HepG2 (cell line): ENCODE data around the gene UTP20. TPM values are rescaled to one million over a fixed set of nuclear protein-coding genes. Genes with fewer than 3 reads are reported as not detected.

Source experiments
- ATAC-seq: fragments of 200-7000 bp; cut with Tn5 transposase; 3 replicates; pipeline ENCODE4 v1.9.1; 2020; ENCODE audit warnings: mild to moderate bottlenecking, moderate library complexity
- BruUV-seq: library from RNA; stranded (reverse); fragments of 400-500 nt; replicated peaks from 2 replicates; lab custom pipeline; 2021; lab: Mats Ljungman, UMichigan
- CTCF ChIA-PET: fragments of 300-600 bp; formaldehyde crosslinking; extraction: SDS; loops from one replicate; lab custom pipeline; 2021; ENCODE audit warnings: low total read pairs, inconsistent platforms, low intra/inter-chr PET ratio; lab: Yijun Ruan, JAX
- POLR2A ChIA-PET: fragments of 350-600 bp; sonication (Branson Sonifier 250); formaldehyde crosslinking; loops from one replicate; lab custom pipeline; 2020; ENCODE audit warnings: antibody characterized with exemption, inconsistent platforms; lab: Yijun Ruan, JAX
- DNase-seq: peaks from one replicate; pipeline ENCODE4 v3.0.0-alpha.2; 2015; ENCODE audit warnings: low spot score
- FAIRE-seq: peaks from 3 replicates; lab custom pipeline; 2011; peaks lifted over from hg19 to GRCh38; lab: Jason Lieb, UNC
- H2AFZ ChIP-seq: one replicate; pipeline ENCODE4 v1.6.1; 2011; ENCODE audit warnings: low read length, inconsistent platforms
- H3K27ac ChIP-seq: fragments of 300-600 bp; 3 replicates; pipeline ENCODE4 v1.8.0; 2011; ENCODE audit warnings: mixed run types, mild to moderate bottlenecking, mixed read lengths, low read length, inconsistent platforms; ENCODE audit not compliant: insufficient read depth; ENCODE audit errors: extremely low read length
- H3K27me3 ChIP-seq, 2 experiments: fragments of 200-600 bp in 1 of 2; 2 replicates in 1 of 2; 3 replicates in 1 of 2; pipeline versions ENCODE4 v1.6.0 to v1.8.0; 2011; ENCODE audit warnings: low read length in 2 of 2, mild to moderate bottlenecking in 2 of 2, moderate library complexity in 2 of 2, inconsistent platforms in 1 of 2; ENCODE audit not compliant: insufficient read depth in 2 of 2, control insufficient read depth in 1 of 2
- H3K36me3 ChIP-seq, 2 experiments: fragments of 200-600 bp in 1 of 2; replicated peaks in 1 of 2; 2 replicates in 1 of 2; 3 replicates in 1 of 2; pipeline versions ENCODE4 v1.5.1 to v1.8.0; 2011; ENCODE audit warnings: low read length in 2 of 2, inconsistent platforms in 1 of 2; ENCODE audit not compliant: insufficient read depth in 2 of 2, control insufficient read depth in 1 of 2
- H3K4me1 ChIP-seq: 2 replicates; pipeline ENCODE4 v1.5.1; 2012; ENCODE audit warnings: low read length, inconsistent platforms; ENCODE audit not compliant: insufficient read depth
- H3K4me2 ChIP-seq: 2 replicates; pipeline ENCODE4 v1.6.0; 2011; ENCODE audit warnings: low read depth, low read length, inconsistent platforms
- H3K4me3 ChIP-seq, 3 experiments: fragments of 200-600 bp in 1 of 3; sonication (generic), shearing (Covaris generic) in 1 of 3; replicated peaks in 1 of 3; 2 replicates each; pipeline ENCODE4 v1.5.1; 2011 to 2016; ENCODE audit warnings: low read length in 3 of 3, inconsistent platforms in 2 of 3, low read depth in 2 of 3, mild to moderate bottlenecking in 2 of 3, control low read depth in 1 of 3, mixed read lengths in 1 of 3; ENCODE audit not compliant: insufficient read depth in 1 of 3
- H3K79me2 ChIP-seq: one replicate; pipeline ENCODE4 v1.6.1; 2011; ENCODE audit warnings: low read length, inconsistent platforms; ENCODE audit not compliant: insufficient read depth
- H3K9ac ChIP-seq: 2 replicates; pipeline ENCODE4 v1.6.0; 2011; ENCODE audit warnings: mild to moderate bottlenecking, low read depth, low read length, inconsistent platforms; ENCODE audit not compliant: insufficient read depth
- H3K9me3 ChIP-seq: 2 replicates; pipeline ENCODE4 v1.5.1; 2012; ENCODE audit warnings: mild to moderate bottlenecking, low read length
- H4K20me1 ChIP-seq: 2 replicates; pipeline ENCODE4 v1.6.0; 2011; ENCODE audit warnings: inconsistent platforms, mild to moderate bottlenecking, low read length, moderate library complexity; ENCODE audit not compliant: insufficient read depth
- CHD4 ChIP-seq: fragments of 200-600 bp; sonication (generic); IDR thresholded peaks from 2 replicates; pipeline ENCODE4 v1.7.0; 2017; ENCODE audit warnings: mild to moderate bottlenecking, low read length, borderline replicate concordance
- HNRNPL ChIP-seq: fragments of 200-400 bp; formaldehyde crosslinking; IDR thresholded peaks from 2 replicates; pipeline ENCODE4 v1.6.1; 2017; ENCODE audit warnings: mild to moderate bottlenecking, low read depth, low read length
- KAT7 ChIP-seq: IDR thresholded peaks from 2 replicates; pipeline ENCODE4 v1.6.1; 2018; ENCODE audit warnings: borderline replicate concordance, missing compliant biosample characterization
- MED13 ChIP-seq: sonication (generic); formaldehyde crosslinking; IDR thresholded peaks from 2 replicates; pipeline ENCODE4 v1.5.0; 2020; ENCODE audit warnings: missing genetic modification reagents
- MTF2 ChIP-seq: sonication (generic); formaldehyde crosslinking; IDR thresholded peaks from 2 replicates; pipeline ENCODE4 v1.5.0; 2020; ENCODE audit warnings: missing genetic modification reagents, borderline replicate concordance
- NBN ChIP-seq: fragments of 450-650 bp; conservative IDR thresholded peaks from 2 replicates; pipeline ENCODE4 v1.6.1; 2017
- POGK ChIP-seq: sonication (generic); formaldehyde crosslinking; conservative IDR thresholded peaks from 2 replicates; pipeline ENCODE4 v1.8.0; 2022; ENCODE audit warnings: mild to moderate bottlenecking, moderate library complexity, missing genetic modification reagents
- POLR2A ChIP-seq, 2 experiments: IDR thresholded peaks; 2 replicates each; pipeline ENCODE4 v1.6.1; 2011; ENCODE audit warnings: low read depth in 2 of 2, low read length in 2 of 2, mild to moderate bottlenecking in 1 of 2, moderate library complexity in 1 of 2; ENCODE audit not compliant: insufficient read depth in 1 of 2
- SIX1 ChIP-seq: sonication (generic); formaldehyde crosslinking; IDR thresholded peaks from 2 replicates; pipeline ENCODE4 v1.4.0; 2020; ENCODE audit warnings: missing genetic modification reagents, borderline replicate concordance
- TGIF2 ChIP-seq: IDR thresholded peaks from 2 replicates; pipeline ENCODE4 v1.6.1; 2016; ENCODE audit warnings: control low read depth, missing compliant biosample characterization
- TRIM24 ChIP-seq: sonication (generic); formaldehyde crosslinking; IDR thresholded peaks from 2 replicates; pipeline ENCODE4 v1.8.0; 2022; ENCODE audit warnings: mild to moderate bottlenecking, missing genetic modification reagents
- ZBTB14 ChIP-seq: sonication (generic); formaldehyde crosslinking; IDR thresholded peaks from 2 replicates; pipeline ENCODE4 v1.4.0; 2020; ENCODE audit warnings: missing genetic modification reagents
- ZNF121 ChIP-seq: sonication (generic); formaldehyde crosslinking; IDR thresholded peaks from 2 replicates; pipeline ENCODE4 v1.5.0; 2020; ENCODE audit warnings: mild to moderate bottlenecking, missing genetic modification reagents
- ZNF616 ChIP-seq: sonication (generic); formaldehyde crosslinking; IDR thresholded peaks from 2 replicates; pipeline ENCODE4 v1.5.0; 2020; ENCODE audit warnings: low read depth, mild to moderate bottlenecking, missing genetic modification reagents
- ZNF737 ChIP-seq: sonication (generic); formaldehyde crosslinking; IDR thresholded peaks from 2 replicates; pipeline ENCODE4 v1.5.0; 2020; ENCODE audit warnings: missing genetic modification reagents, mild to moderate bottlenecking, borderline replicate concordance
- ZNF768 ChIP-seq: sonication (generic); formaldehyde crosslinking; IDR thresholded peaks from 2 replicates; pipeline ENCODE4 v1.4.0; 2020; ENCODE audit warnings: missing genetic modification reagents
- ZNF776 ChIP-seq: sonication (generic); formaldehyde crosslinking; IDR thresholded peaks from 2 replicates; pipeline ENCODE4 v1.4.0; 2020; ENCODE audit warnings: mild to moderate bottlenecking, missing genetic modification reagents
- WGBS: methylation state at CpG from one replicate; pipeline ENCODE4 v1.1.6; 2017; ENCODE audit warnings: low lambda C conversion rate; 5-methylcytosine and 5-hydroxymethylcytosine counted together
- in situ Hi-C: cut with HindIII; loops from 2 replicates; pipeline ENCODE4 v1.10.0; 2017; ENCODE audit warnings: low pct_unique_long_range_greater_than_20kb; ENCODE audit not compliant: extremely low pct_ligation_motif_present
- intact Hi-C: fragments of 100-400 bp; cut with micrococcal nuclease; formaldehyde crosslinking; loops from one replicate; pipeline ENCODE4 v1.10.0; 2022; ENCODE audit not compliant: unreplicated experiment
- polyA plus RNA-seq, 8 experiments: library from polyadenylated mRNA; depleted of rRNA in 3 of 8; stranded (reverse) in 7 of 8; unstranded in 1 of 8; fragments of >200 nt; fragmentation: Illumina TruSeq in 4 of 8; extraction: Trizol in 4 of 8; gene quantifications; 2 replicates each; pipeline versions ENCODE4 v1.2.1 to v1.2.3, GENCODE V29; 2011 to 2016; ENCODE audit warnings: low read depth in 4 of 8, missing spikeins in 1 of 8, mixed read lengths in 1 of 8; ENCODE audit not compliant: insufficient read depth in 1 of 8
- total RNA-seq, 5 experiments: library from RNA; depleted of rRNA; stranded (reverse); fragments of >200 nt; fragmentation: Illumina TruSeq; extraction: Trizol; gene quantifications; 2 replicates each; pipeline ENCODE4 v1.2.3, GENCODE V29; 2016; ENCODE audit warnings: low read depth in 1 of 5

The UTP20 gene
- total and polyA plus RNA-seq, 2 of the 13 experiments (the other 11 are each of a cell fraction or from before 2014, with no cell fraction given), result 9.0 to 38.5 TPM

DNA sequence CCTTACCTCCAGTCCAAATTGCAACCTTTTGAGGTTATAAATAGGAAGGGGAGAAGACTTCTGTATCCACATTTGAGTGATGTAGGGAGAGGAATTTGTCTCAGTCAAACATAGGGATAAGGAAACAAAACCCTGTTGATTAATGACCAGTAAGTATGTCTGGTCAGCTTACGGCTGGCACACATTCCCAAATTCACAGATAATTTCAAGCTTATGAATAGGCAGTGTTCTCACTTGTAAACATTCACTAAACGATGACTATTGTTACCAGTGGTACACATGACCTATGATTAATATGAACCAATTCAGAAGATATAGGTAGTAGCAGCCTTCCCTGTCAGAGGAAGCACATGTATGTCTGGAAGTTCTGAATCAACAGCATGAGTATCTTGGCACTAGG, 36.8 kb upstream of the UTP20 start:
- intact Hi-C loops (no loop called here), in situ Hi-C loops (no loop called here)
- no peaks in the 10 kb centered on the region for H3K79me2 ChIP-seq
- no peaks in the 10 kb centered on the region for H4K20me1 ChIP-seq
- TF ChIP-seq NBN, result no peak
- no peak for TF ChIP-seq SIX1 (CRISPR knock-in tag)
- TF ChIP-seq MTF2 (CRISPR knock-in tag), result no peak
- no peak for TF ChIP-seq ZNF616 (CRISPR knock-in tag)
- no peak for TF ChIP-seq HNRNPL
- TF ChIP-seq ZNF776 (CRISPR knock-in tag), result no peak
- no peak for TF ChIP-seq ZNF768 (CRISPR knock-in tag)
- TF ChIP-seq KAT7 (CRISPR knock-in tag), result no peak
- TF ChIP-seq POLR2A (IDR thresholded peaks at IDR 0.05; ENCODE audit: insufficient read depth in 1 of 2, low read depth in 2 of 2, low read length in 2 of 2), result no peak
- no peak for TF ChIP-seq ZNF121 (CRISPR knock-in tag)
- no peak for TF ChIP-seq TRIM24 (CRISPR knock-in tag)
- no peak for TF ChIP-seq ZBTB14 (CRISPR knock-in tag)
- no peak for TF ChIP-seq TGIF2
- no peak for TF ChIP-seq ZNF737
- TF ChIP-seq MED13 (CRISPR knock-in tag), result no peak
- TF ChIP-seq CHD4, result no peak
- no peak for TF ChIP-seq POGK (CRISPR knock-in tag)
- no peak for FAIRE-seq
- no peak for DNase-seq
- no peak overlapping the region for H3K4me2 ChIP-seq
- H2AFZ ChIP-seq, result no peak overlapping the region
- H3K9me3 ChIP-seq, result no peaks in the 10 kb centered on the region
- ChIA-PET CTCF (no interaction called here), POLR2A (no interaction called here)
- 0% methylated on average over 2 of the region's 2 CpGs for WGBS
- no peak overlapping the region for H3K4me3 ChIP-seq
- H3K9ac ChIP-seq, result no peak overlapping the region
- ATAC-seq, result no peak
- no peaks in the 10 kb centered on the region for H3K36me3 ChIP-seq
- no TSS peak for BruUV-seq
- no peaks in the 10 kb centered on the region for H3K4me1 ChIP-seq
- H3K27ac ChIP-seq, result no peak overlapping the region
- peaks cover 0 to 10% of the 10 kb centered on the region in 2 experiments; a peak in 4 of 5 replicates for H3K27me3 ChIP-seq
